ENCODE data around the gene ICAM2.

The ICAM2 gene

GRCh38 chr17:64020056-64020766 is at the start of gene ICAM2:
Gene ICAM2, minus strand, starts transcription at chr17:64020633. Its CDS starts 13,942 bp downstream, at chr17:64006691.
- DNase-seq: peak; percentile 97

GRCh38 chr17:64070213-64070612 is 49.8 kb upstream of the ICAM2 start:
- DNase-seq: no peak

- DNase-seq: no peak
These were observed 48.7 kb upstream of the ICAM2 start for GRCh38 chr17:64069143-64069542.

GRCh38 chr17:64067657-64068056 is 47.2 kb upstream of the ICAM2 start:
- no peak for DNase-seq

- peak; percentile 78 for DNase-seq
These were observed 46.3 kb upstream of the ICAM2 start for GRCh38 chr17:64066716-64067115.

GRCh38 chr17:64065161-64065560 is 44.7 kb upstream of the ICAM2 start:
- no peak for DNase-seq

- DNase-seq: no peak
These were observed 43.9 kb upstream of the ICAM2 start for GRCh38 chr17:64064331-64064730.

GRCh38 chr17:64063766-64064224 is 43.4 kb upstream of the ICAM2 start:
- DNase-seq: peak; percentile 60

GRCh38 chr17:64063088-64063487 is 42.7 kb upstream of the ICAM2 start:
- DNase-seq: peak; percentile 48

GRCh38 chr17:64061178-64061898 is 40.9 kb upstream of the ICAM2 start:
- no peak for DNase-seq

GRCh38 chr17:64060331-64060730 is 39.9 kb upstream of the ICAM2 start:
- no peak for DNase-seq

- DNase-seq: no peak
These were observed 39.3 kb upstream of the ICAM2 start for GRCh38 chr17:64059756-64060155.

- DNase-seq: no peak
These were observed 38.2 kb upstream of the ICAM2 start for GRCh38 chr17:64058621-64059020.

- DNase-seq: no peak
These were observed 37.3 kb upstream of the ICAM2 start for GRCh38 chr17:64057701-64058263.

- DNase-seq: peak; percentile 36
These were observed 36.0 kb upstream of the ICAM2 start for GRCh38 chr17:64056269-64057005.

GRCh38 chr17:64055183-64056142 is 35.0 kb upstream of the ICAM2 start:
- DNase-seq: no peak

GRCh38 chr17:64054304-64054703 is 33.9 kb upstream of the ICAM2 start:
- DNase-seq: no peak

- no peak for DNase-seq
These were observed 32.7 kb upstream of the ICAM2 start for GRCh38 chr17:64053101-64053500.

GRCh38 chr17:64051153-64051552 is 30.7 kb upstream of the ICAM2 start:
- DNase-seq: peak; percentile 75

GRCh38 chr17:64048805-64049204 is 28.4 kb upstream of the ICAM2 start:
- no peak for DNase-seq

- no peak for DNase-seq
These were observed 24.7 kb upstream of the ICAM2 start for GRCh38 chr17:64045176-64045575.

All from CD4-positive, alpha-beta T cell treated with Interleukin-17A for 1 hour (primary cell).